ENCODE measurements around the gene RAB3A.
A peak's percentile ranks its signal among the peaks of the same experiment; 100 is the strongest.

RAB3A gene

DNA sequence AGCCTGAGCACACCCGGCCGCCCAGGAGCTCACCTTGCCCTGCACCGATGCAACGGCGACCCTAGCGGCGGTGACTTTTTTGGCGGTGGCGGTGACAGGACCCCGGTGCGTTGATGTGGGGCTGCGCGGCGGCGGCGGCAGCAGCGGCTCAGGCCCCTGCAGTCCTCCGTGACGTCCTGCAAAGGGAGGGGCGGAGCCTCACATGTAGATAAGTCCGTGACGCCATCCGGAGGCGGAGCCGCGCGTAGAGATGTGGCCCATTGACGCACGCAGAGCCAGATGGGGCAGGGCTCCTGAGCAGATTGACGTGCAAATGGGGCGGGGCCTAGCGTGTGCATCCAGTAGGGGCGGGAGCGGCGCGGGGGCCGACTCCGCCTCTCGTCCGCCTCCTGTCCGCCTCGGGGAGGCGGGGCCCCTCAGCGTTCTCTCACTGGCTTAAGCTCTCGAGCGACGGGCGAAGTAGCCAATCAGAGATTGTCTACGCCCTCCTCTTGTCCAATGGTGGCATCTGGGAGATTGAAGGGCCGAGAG lies at the start of gene RAB3A:
TSS of gene RAB3A (minus strand) at position 180 of the 531 bp plus-strand sequence. CDS start 1,302 bp downstream, outside the sequence.
- peak; percentile 99 for DNase-seq (ENCODE audit: low read depth in 3 of 3)

DNA sequence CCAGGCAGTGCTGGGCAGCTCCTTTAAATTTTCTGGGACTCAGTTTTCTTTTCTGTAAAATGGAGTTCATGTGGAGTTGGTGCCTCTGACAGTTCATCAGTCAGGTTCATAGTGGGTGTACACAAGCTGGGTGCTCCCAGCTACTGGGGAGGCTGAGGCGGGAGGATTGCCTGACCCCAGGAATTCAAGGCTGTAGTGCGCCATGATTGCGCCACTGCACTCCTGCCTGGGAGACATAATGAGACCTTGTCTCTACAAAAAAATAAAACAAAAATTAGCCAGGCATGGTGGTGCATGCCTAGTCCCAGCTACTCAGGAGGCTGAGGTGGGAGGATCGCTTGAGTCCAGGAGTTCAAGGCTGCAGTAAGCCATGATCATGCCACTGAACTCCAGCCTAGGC lies 49.3 kb upstream of the RAB3A start:
- no peak for DNase-seq (ENCODE audit: low read depth in 3 of 3)

- DNase-seq (ENCODE audit: low read depth in 3 of 3): no peak
Measured at GRCh38 chr19:18252370-18252717, 48.5 kb upstream of the RAB3A start.

- DNase-seq (ENCODE audit: low read depth in 3 of 3): peak; percentile 44 to 71 (median 70)
Measured at GRCh38 chr19:18251587-18252369, 47.9 kb upstream of the RAB3A start.

DNA sequence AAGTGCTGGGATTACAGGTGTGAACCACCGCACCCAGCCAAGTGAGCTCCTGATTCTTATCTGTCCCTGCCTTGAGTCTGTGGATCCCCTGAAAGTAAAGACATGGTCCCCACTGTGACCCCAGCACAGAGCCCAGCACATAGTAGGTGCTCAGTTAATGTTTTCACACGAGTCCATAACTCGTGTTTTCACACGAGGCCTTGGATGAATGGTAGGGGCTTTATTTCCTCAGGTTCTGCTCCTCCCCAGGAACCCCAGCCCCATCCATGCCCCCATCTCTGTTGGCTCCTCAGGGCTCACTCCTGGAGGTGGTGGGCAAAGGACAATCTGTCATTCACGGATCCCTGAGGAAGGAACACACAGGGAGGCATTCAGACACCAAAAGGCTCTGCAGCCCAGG lies 46.0 kb upstream of the RAB3A start:
- no peak for DNase-seq (ENCODE audit: low read depth in 3 of 3)

GRCh38 chr19:18245297-18245696 lies 41.5 kb upstream of the RAB3A start:
- DNase-seq (ENCODE audit: low read depth in 3 of 3): no peak

- DNase-seq (ENCODE audit: low read depth in 3 of 3): no peak
Measured at GRCh38 chr19:18239303-18239702, 35.5 kb upstream of the RAB3A start.

DNA sequence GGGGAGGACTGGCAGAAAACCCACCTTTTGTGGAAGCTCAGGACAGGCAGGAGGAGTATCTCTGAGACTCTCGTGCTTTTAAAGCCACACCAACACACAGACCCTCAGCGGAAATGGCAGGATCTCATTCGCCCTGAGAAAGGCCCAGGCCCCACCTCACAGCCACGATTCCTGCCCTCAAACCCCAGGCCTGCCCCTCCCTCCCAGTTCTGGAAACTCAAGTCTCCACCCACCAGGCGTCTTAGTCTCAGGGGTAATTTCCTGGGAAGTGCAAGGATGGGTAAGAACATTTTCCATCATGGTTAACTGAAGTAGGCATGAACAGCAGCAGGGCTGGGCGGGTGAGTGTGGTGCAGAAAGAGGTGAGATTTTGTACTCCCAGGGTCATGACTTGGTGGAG lies 30.4 kb upstream of the RAB3A start:
- no peak for DNase-seq (ENCODE audit: low read depth in 3 of 3)

- peak in 2 of 3 donors; percentile 15 to 37 for DNase-seq (ENCODE audit: low read depth in 3 of 3)
Measured at GRCh38 chr19:18233224-18233825, 29.5 kb upstream of the RAB3A start.

DNA sequence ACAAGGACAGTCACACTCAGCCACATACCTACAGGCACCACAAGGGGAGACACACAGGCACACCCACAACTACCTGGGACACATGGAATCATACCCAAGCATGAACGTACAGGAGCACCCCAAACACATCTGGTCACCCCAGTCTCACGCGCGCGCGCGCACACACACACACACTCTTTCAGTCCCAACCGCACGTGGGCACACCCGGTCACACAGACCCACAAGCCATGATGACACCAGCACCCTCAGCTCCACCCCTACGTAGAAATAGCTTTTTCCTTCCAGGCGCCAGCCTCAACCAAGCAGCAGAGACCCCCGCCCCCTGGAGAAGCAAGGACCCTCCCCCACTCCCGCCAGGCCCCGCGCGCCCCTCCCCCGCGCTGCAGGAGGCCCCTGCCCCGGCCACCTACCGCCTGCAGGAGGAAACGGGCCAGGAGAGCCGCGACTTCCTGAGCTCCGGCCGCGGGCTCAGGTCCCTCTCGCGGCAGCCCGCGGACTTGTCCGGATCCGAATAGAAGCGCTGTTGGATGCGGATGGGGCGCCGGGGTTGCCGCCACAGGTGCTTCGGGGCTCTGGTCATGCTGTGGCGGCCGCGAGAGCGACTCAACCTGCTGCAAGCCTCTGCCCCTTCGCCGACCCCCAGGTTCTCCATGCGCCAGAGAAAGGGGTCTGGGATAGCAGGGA lies 28.8 kb upstream of the RAB3A start:
- no peak for DNase-seq (ENCODE audit: low read depth in 3 of 3)

GRCh38 chr19:18231775-18232174 lies 27.9 kb upstream of the RAB3A start:
- no peak for DNase-seq (ENCODE audit: low read depth in 3 of 3)

- no peak for DNase-seq (ENCODE audit: low read depth in 3 of 3)
Measured at GRCh38 chr19:18230941-18231734, 27.3 kb upstream of the RAB3A start.

- no peak for DNase-seq (ENCODE audit: low read depth in 3 of 3)
Measured at GRCh38 chr19:18229915-18230314, 26.1 kb upstream of the RAB3A start.

GRCh38 chr19:18229474-18229873 lies 25.6 kb upstream of the RAB3A start:
- DNase-seq (ENCODE audit: low read depth in 3 of 3): no peak

- DNase-seq (ENCODE audit: low read depth in 3 of 3): no peak
Measured at GRCh38 chr19:18227781-18228271, 24.0 kb upstream of the RAB3A start.

- DNase-seq (ENCODE audit: low read depth in 3 of 3): no peak
Measured at GRCh38 chr19:18226956-18227780, 23.3 kb upstream of the RAB3A start.

DNA sequence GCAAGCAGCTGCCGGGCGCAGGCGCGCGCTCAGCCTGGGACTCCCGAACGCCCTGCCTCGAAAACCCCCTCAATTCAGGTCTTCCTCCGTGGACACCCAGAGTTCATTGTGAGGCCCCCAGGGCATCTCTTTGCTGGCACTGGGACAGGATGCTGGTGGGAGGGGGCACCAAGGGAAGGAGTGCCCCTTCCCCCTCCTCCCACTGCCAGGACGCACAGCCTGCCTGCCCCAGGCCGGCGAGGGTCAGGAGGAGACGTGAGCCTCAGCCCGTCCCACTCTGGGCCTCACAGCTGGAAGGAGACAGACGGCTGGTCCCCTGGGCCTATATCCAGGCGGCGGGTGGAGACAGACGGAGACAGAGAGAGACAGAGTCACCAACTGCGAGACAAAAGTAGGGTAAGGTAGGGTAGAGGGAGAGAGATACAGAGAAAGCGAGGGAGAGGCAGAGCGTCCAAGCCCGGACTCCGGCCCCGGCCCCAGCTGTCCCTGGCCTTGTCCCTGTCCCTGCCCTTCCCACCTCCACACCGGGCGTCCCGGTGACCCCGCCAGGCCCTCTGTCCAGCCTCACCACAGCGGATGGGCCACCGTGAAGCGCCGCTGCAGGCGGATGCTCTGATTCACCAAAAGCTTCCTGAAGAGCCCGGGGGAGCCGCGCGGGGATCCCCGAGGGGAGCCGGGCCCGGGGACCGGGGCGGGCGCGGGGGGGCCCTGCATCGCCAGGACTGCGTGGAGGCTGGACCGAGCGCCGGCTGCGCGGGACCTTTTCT lies 22.0 kb upstream of the RAB3A start, which contains the start of gene PDE4C:
TSS of gene PDE4C (minus strand) at position 737 of the 767 bp plus-strand sequence. CDS start at position 714, 23 bp downstream.
- no peak for DNase-seq (ENCODE audit: low read depth in 3 of 3)

GRCh38 chr19:18225355-18225701 lies 21.5 kb upstream of the RAB3A start:
- no peak for DNase-seq (ENCODE audit: low read depth in 3 of 3)

- peak; percentile 89 to 94 (median 92) for DNase-seq (ENCODE audit: low read depth in 3 of 3)
Measured at GRCh38 chr19:18224525-18225354, 20.9 kb upstream of the RAB3A start.
